ENCODE results near the gene SCD5.

GRCh38 chr4:82630079-82630478 is 168.5 kb downstream of the SCD5 start:
- no peak for TF ChIP-seq EP300 (IDR thresholded peaks at IDR 0.05)
- TF ChIP-seq, protein P1, sequence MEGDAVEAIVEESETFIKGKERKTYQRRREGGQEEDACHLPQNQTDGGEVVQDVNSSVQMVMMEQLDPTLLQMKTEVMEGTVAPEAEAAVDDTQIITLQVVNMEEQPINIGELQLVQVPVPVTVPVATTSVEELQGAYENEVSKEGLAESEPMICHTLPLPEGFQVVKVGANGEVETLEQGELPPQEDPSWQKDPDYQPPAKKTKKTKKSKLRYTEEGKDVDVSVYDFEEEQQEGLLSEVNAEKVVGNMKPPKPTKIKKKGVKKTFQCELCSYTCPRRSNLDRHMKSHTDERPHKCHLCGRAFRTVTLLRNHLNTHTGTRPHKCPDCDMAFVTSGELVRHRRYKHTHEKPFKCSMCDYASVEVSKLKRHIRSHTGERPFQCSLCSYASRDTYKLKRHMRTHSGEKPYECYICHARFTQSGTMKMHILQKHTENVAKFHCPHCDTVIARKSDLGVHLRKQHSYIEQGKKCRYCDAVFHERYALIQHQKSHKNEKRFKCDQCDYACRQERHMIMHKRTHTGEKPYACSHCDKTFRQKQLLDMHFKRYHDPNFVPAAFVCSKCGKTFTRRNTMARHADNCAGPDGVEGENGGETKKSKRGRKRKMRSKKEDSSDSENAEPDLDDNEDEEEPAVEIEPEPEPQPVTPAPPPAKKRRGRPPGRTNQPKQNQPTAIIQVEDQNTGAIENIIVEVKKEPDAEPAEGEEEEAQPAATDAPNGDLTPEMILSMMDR (IDR thresholded peaks at IDR 0.05), result no peak

Measured in upper lobe of left lung (tissue), 4 donors.